ENCODE results near the gene PHACTR3.

Gene PHACTR3

GRCh38 chr20:59821201-59821600, 216.9 kb downstream of the PHACTR3 start:
- no peaks in the 10 kb centered on the region for H3K9me3 ChIP-seq
- no peak overlapping the region for H3K27ac ChIP-seq
- H3K4me1 ChIP-seq (ENCODE audit: control insufficient read depth in 1 of 2, insufficient read depth in 1 of 2, low read depth in 1 of 2, low read length in 1 of 2), result no peaks in the 10 kb centered on the region
- H3K36me3 ChIP-seq, result no peaks in the 10 kb centered on the region
- no peaks in the 10 kb centered on the region for H3K27me3 ChIP-seq
- TF ChIP-seq, protein P1, sequence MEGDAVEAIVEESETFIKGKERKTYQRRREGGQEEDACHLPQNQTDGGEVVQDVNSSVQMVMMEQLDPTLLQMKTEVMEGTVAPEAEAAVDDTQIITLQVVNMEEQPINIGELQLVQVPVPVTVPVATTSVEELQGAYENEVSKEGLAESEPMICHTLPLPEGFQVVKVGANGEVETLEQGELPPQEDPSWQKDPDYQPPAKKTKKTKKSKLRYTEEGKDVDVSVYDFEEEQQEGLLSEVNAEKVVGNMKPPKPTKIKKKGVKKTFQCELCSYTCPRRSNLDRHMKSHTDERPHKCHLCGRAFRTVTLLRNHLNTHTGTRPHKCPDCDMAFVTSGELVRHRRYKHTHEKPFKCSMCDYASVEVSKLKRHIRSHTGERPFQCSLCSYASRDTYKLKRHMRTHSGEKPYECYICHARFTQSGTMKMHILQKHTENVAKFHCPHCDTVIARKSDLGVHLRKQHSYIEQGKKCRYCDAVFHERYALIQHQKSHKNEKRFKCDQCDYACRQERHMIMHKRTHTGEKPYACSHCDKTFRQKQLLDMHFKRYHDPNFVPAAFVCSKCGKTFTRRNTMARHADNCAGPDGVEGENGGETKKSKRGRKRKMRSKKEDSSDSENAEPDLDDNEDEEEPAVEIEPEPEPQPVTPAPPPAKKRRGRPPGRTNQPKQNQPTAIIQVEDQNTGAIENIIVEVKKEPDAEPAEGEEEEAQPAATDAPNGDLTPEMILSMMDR (IDR thresholded peaks at IDR 0.05), result no peak
- H3K4me3 ChIP-seq (ENCODE audit: low read depth in 1 of 2, low read length in 1 of 2), result no peak overlapping the region

GRCh38 chr20:59821788-59822187, 217.4 kb downstream of the PHACTR3 start:
- Histone ChIP-seq H3K9me3 (no peaks in the 10 kb centered on the region), H3K27ac (no peak overlapping the region), H3K36me3 (no peaks in the 10 kb centered on the region), H3K4me1 (ENCODE audit: control insufficient read depth in 1 of 2, insufficient read depth in 1 of 2, low read depth in 1 of 2, low read length in 1 of 2) (no peaks in the 10 kb centered on the region), H3K4me3 (ENCODE audit: low read depth in 1 of 2, low read length in 1 of 2) (no peak overlapping the region), H3K27me3 (no peaks in the 10 kb centered on the region)
- TF ChIP-seq, protein P1 (IDR thresholded peaks at IDR 0.05), result no peak

GRCh38 chr20:59822291-59823029, 218.1 kb downstream of the PHACTR3 start:
- Histone ChIP-seq H3K4me1 (ENCODE audit: control insufficient read depth in 1 of 2, insufficient read depth in 1 of 2, low read depth in 1 of 2, low read length in 1 of 2) (no peaks in the 10 kb centered on the region), H3K36me3 (no peaks in the 10 kb centered on the region), H3K27ac (no peak overlapping the region), H3K4me3 (ENCODE audit: low read depth in 1 of 2, low read length in 1 of 2) (no peak overlapping the region), H3K27me3 (no peaks in the 10 kb centered on the region), H3K9me3 (no peaks in the 10 kb centered on the region)
- TF ChIP-seq, protein P1 (IDR thresholded peaks at IDR 0.05), result no peak

GRCh38 chr20:59823030-59823423, 218.7 kb downstream of the PHACTR3 start:
- H3K27me3 ChIP-seq, result no peaks in the 10 kb centered on the region
- no peak overlapping the region for H3K4me3 ChIP-seq (ENCODE audit: low read depth in 1 of 2, low read length in 1 of 2)
- TF ChIP-seq, protein P1 (IDR thresholded peaks at IDR 0.05), result no peak
- H3K9me3 ChIP-seq, result no peaks in the 10 kb centered on the region
- no peaks in the 10 kb centered on the region for H3K4me1 ChIP-seq (ENCODE audit: control insufficient read depth in 1 of 2, insufficient read depth in 1 of 2, low read depth in 1 of 2, low read length in 1 of 2)
- H3K36me3 ChIP-seq, result no peaks in the 10 kb centered on the region
- H3K27ac ChIP-seq, result no peak overlapping the region

DNA sequence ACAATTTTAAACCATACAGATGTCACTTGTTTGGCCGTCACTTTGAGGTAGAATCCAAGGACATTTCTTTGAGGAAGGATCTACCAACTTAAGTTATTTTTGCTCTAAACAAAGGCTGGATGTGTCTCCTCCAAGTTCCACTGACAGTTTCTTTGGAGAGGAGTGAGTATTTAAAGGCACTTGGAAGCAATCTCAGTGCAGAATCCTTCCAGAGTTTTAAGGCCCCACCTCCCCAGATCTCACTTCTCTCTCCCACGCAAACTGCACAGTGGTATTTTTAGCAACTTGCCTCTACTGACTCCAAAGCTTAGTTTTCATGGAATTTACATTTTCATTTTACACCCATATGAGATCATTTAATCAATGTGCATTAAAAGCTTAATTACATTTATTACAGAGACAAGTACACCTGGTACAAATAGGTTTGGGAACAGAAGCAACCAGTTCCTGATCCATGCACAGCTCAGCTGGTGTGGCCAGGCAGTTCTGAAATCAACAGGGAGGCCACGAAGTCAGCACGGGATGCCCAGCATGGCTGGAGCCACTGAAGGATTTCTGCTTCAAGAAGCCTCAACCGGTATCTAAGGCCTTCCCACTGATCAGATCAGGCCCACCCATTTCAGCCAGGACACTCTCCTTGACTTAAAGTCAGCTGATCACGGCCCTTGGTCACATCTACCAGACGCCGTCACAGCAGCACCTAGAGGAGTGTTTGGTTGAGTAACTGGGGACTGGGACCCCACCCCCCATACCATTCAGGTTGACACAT, 219.3 kb downstream of the PHACTR3 start:
- Histone ChIP-seq H3K9me3 (no peaks in the 10 kb centered on the region), H3K4me3 (ENCODE audit: low read depth in 1 of 2, low read length in 1 of 2) (no peak overlapping the region), H3K27me3 (no peaks in the 10 kb centered on the region), H3K27ac (no peak overlapping the region), H3K4me1 (ENCODE audit: control insufficient read depth in 1 of 2, insufficient read depth in 1 of 2, low read depth in 1 of 2, low read length in 1 of 2) (no peaks in the 10 kb centered on the region), H3K36me3 (no peaks in the 10 kb centered on the region)
- TF ChIP-seq, protein P1 (IDR thresholded peaks at IDR 0.05), result no peak
